HL-60 (cell line): ENCODE measurements around the gene MMP7.

Experiments
- DNase-seq, 2 experiments: peaks; one replicate each; pipeline ENCODE4 v3.0.0-alpha.2; 2010 to 2020; ENCODE audit warnings: low read depth in 1 of 2, low spot score in 1 of 2
- H3K27ac ChIP-seq: fragments of 250-450 bp; sonication (Bioruptor Pico); replicated peaks from 2 replicates; pipeline ENCODE4 v1.5.1; 2020; ENCODE audit warnings: mild to moderate bottlenecking, moderate library complexity
- H3K27me3 ChIP-seq: fragments of 250-450 bp; sonication (Bioruptor Pico); 2 replicates; pipeline ENCODE4 v1.5.1; 2021; ENCODE audit warnings: mild to moderate bottlenecking, moderate library complexity; ENCODE audit not compliant: insufficient read depth, poor library complexity, severe bottlenecking
- H3K4me3 ChIP-seq: replicated peaks from 2 replicates; pipeline ENCODE4 v1.5.1; 2011; ENCODE audit warnings: mild to moderate bottlenecking, control low read depth, low read length; ENCODE audit not compliant: insufficient read depth
- GABPA ChIP-seq: IDR thresholded peaks from 2 replicates; pipeline ENCODE4 v1.6.1; 2012; ENCODE audit warnings: low read depth
- POLR2AphosphoS5 ChIP-seq: IDR thresholded peaks from 2 replicates; pipeline ENCODE4 v1.6.1; 2012; ENCODE audit warnings: low read depth
- SPI1 ChIP-seq: IDR thresholded peaks from 2 replicates; pipeline ENCODE4 v1.6.1; 2012; ENCODE audit warnings: low read depth, mild to moderate bottlenecking, borderline replicate concordance
- long read RNA-seq: library from polyadenylated mRNA; unstranded; transcript quantifications from one replicate; pipeline ENCODE4 v2.0.0, GENCODE V29; 2020
- TF ChIP-seq, protein P1 (sequence below): IDR thresholded peaks from 2 replicates; pipeline ENCODE4 v1.6.1; 2012; ENCODE audit warnings: low read depth; ENCODE audit not compliant: insufficient replicate concordance
- TF ChIP-seq, protein P2 (sequence below): IDR thresholded peaks from one replicate; pipeline ENCODE4 v1.5.1; 2011; ENCODE audit warnings: low read length, control low read depth, inconsistent platforms; ENCODE audit not compliant: insufficient read depth

The MMP7 gene, protein sequence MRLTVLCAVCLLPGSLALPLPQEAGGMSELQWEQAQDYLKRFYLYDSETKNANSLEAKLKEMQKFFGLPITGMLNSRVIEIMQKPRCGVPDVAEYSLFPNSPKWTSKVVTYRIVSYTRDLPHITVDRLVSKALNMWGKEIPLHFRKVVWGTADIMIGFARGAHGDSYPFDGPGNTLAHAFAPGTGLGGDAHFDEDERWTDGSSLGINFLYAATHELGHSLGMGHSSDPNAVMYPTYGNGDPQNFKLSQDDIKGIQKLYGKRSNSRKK
- long read RNA-seq = 0 reads

DNA sequence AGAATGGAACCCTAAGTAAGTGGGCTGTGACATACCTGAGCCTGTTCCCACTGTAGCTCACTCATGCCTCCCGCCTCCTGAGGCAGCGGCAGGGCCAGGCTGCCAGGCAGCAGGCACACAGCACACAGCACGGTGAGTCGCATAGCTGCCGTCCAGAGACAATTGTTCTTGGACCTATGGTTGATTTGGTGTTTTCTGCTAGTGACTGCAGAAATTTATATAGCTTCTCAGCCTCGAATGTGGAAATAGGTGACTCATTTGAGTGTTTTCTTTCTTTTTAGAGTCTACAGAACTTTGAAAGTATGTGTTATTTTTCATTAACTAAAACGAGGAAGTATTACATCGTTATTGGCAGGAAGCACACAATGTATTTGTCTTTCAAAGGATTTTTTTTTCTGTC lies at the start of gene MMP7:
TSS of gene MMP7 (minus strand) at position 190 of the 400 bp plus-strand sequence. CDS start at position 143, 47 bp downstream.
- Histone ChIP-seq H3K27me3 (no peaks in the 10 kb centered on the region), H3K4me3 (no peak within 1 kb of the TSS), H3K27ac (no peak within 1 kb of the TSS)
- no peak for TF ChIP-seq SPI1
- TF ChIP-seq GABPA = no peak
- TF ChIP-seq, protein P1, sequence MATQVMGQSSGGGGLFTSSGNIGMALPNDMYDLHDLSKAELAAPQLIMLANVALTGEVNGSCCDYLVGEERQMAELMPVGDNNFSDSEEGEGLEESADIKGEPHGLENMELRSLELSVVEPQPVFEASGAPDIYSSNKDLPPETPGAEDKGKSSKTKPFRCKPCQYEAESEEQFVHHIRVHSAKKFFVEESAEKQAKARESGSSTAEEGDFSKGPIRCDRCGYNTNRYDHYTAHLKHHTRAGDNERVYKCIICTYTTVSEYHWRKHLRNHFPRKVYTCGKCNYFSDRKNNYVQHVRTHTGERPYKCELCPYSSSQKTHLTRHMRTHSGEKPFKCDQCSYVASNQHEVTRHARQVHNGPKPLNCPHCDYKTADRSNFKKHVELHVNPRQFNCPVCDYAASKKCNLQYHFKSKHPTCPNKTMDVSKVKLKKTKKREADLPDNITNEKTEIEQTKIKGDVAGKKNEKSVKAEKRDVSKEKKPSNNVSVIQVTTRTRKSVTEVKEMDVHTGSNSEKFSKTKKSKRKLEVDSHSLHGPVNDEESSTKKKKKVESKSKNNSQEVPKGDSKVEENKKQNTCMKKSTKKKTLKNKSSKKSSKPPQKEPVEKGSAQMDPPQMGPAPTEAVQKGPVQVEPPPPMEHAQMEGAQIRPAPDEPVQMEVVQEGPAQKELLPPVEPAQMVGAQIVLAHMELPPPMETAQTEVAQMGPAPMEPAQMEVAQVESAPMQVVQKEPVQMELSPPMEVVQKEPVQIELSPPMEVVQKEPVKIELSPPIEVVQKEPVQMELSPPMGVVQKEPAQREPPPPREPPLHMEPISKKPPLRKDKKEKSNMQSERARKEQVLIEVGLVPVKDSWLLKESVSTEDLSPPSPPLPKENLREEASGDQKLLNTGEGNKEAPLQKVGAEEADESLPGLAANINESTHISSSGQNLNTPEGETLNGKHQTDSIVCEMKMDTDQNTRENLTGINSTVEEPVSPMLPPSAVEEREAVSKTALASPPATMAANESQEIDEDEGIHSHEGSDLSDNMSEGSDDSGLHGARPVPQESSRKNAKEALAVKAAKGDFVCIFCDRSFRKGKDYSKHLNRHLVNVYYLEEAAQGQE = no peak
- TF ChIP-seq, protein P2, sequence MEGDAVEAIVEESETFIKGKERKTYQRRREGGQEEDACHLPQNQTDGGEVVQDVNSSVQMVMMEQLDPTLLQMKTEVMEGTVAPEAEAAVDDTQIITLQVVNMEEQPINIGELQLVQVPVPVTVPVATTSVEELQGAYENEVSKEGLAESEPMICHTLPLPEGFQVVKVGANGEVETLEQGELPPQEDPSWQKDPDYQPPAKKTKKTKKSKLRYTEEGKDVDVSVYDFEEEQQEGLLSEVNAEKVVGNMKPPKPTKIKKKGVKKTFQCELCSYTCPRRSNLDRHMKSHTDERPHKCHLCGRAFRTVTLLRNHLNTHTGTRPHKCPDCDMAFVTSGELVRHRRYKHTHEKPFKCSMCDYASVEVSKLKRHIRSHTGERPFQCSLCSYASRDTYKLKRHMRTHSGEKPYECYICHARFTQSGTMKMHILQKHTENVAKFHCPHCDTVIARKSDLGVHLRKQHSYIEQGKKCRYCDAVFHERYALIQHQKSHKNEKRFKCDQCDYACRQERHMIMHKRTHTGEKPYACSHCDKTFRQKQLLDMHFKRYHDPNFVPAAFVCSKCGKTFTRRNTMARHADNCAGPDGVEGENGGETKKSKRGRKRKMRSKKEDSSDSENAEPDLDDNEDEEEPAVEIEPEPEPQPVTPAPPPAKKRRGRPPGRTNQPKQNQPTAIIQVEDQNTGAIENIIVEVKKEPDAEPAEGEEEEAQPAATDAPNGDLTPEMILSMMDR = no peak
- no peak for TF ChIP-seq POLR2AphosphoS5
- DNase-seq = no peak

DNA sequence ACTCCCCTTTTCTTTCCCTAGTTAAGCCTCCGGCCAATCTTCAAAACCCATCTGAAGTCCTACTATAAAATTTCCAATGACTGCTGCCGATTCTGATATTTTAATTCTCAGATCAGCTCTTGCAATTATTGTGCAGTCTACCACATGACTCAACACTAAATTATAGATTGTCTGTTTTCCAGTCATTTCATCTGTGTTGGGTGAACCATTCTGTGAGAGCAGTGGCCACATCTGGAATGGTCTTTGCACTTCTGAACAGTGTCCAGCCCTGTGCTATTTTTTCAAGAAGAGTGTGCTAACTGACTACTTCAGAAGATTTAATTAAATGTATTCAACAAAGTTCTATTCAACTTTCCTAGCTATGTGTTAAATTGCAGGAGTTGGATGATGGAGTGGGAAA lies 47.2 kb upstream of the MMP7 start:
- no peak overlapping the region for H3K27ac ChIP-seq
- no peak for DNase-seq

DNA sequence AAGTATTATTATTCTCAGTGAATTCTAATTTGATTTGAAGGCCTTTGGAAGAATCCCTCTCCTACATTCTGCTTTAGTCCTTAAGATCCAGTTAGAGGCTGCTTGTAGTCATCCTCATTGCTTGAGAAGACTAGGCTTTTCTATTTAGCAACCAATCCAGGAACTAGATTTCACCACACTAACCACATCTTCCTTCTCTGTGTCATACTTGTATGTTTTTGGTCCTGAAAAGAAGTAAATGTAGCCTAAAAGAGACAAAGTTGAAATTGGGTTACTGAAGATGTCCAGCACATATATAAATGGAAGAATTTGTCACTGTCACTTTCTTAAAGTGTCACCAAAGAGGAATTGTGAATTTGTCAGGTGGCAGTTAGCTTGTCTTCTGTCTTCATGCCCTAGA lies 46.6 kb upstream of the MMP7 start:
- no peak overlapping the region for H3K4me3 ChIP-seq
- no peak overlapping the region for H3K27ac ChIP-seq
- DNase-seq = peak; percentile 22 to 56
- no peaks in the 10 kb centered on the region for H3K27me3 ChIP-seq
- no peak for TF ChIP-seq GABPA

More for the DNA sequence above, 47.2 kb upstream of the MMP7 start:
- no peak overlapping the region for H3K4me3 ChIP-seq
- no peaks in the 10 kb centered on the region for H3K27me3 ChIP-seq
- no peak for TF ChIP-seq POLR2AphosphoS5
- TF ChIP-seq, protein P2 = no peak
- TF ChIP-seq, protein P1 = no peak
- no peak for TF ChIP-seq SPI1
- no peak for TF ChIP-seq GABPA

DNA sequence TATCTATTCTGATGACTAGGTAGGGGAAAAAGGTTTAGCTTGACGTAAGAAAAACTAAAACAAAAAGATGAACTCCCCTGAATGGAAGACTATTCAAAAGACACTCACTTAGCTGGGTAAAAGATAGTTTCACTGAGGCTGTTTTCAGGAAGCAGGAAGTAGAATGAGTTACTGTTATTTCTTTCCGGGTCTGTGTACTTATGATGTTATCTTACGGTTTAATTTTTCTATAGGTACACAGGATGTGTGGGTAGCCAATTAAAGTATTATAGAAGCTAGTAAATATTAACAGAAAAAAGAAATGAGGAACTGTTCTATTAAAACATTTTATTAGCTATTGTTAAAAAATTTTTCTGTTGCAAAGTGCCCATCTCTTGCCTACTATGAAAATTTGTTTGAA lies 45.8 kb upstream of the MMP7 start:
- TF ChIP-seq SPI1 (no peak), GABPA (no peak), POLR2AphosphoS5 (no peak)
- TF ChIP-seq, protein P2 = no peak
- TF ChIP-seq, protein P1 = no peak
- Histone ChIP-seq H3K4me3 (no peak overlapping the region), H3K27ac (no peak overlapping the region), H3K27me3 (no peaks in the 10 kb centered on the region)
- no peak for DNase-seq
